ENCODE data around the gene SCG3. TPM values are rescaled to one million over a fixed set of nuclear protein-coding genes. Genes with fewer than 3 reads are reported as not detected.

SCG3 gene
- total and polyA plus RNA-seq, 3 experiments from 2014 or later, result not detected

GRCh38 chr15:51736069-51736468 lies 54.8 kb downstream of the SCG3 start:
- Mint-ChIP-seq H3K27me3 (no peaks in the 10 kb centered on the region), H3K4me1 (peaks cover 64 to 74% (median 72%) of the 10 kb centered on the region in 3 donors), H3K4me3 (peak overlapping the region; percentile 88 to 97 (median 93)), H3K9me3 (no peaks in the 10 kb centered on the region), H3K36me3 (peaks cover 0 to 22% (median 0%) of the 10 kb centered on the region in 3 donors), H3K27ac (peak overlapping the region; percentile 92 to 99 (median 96))
- peak overlapping the region; percentile 56 for H3K27ac ChIP-seq (ENCODE audit: low read depth, low read length)
- H3K9me3 ChIP-seq (ENCODE audit: low read length), result no peaks in the 10 kb centered on the region
- DNase-seq, result no peak
- ChIA-PET CTCF (interaction anchor here (0.8 to 3.2 kb wide), 10 partner anchors 10 to 93 kb away, joined by 3 to 13 read pairs (median 4); partner anchors contain the start of gene TMOD3), POLR2A (interaction anchor here (1.2 to 2.5 kb wide), 2 partner anchors 17 to 41 kb away, joined by 3 to 21 read pairs; partner anchors contain the start of gene TMOD2)
- peak overlapping the region; percentile 78 for H3K4me3 ChIP-seq (ENCODE audit: low read length)
- no peaks in the 10 kb centered on the region for H3K36me3 ChIP-seq (ENCODE audit: insufficient read depth, low read length)
- no peaks in the 10 kb centered on the region for H3K27me3 ChIP-seq (ENCODE audit: insufficient read depth, low read length, poor library complexity, severe bottlenecking)
- H3K4me1 ChIP-seq (ENCODE audit: insufficient read depth, low read length), result peaks cover 61% of the 10 kb centered on the region

- POLR2A ChIA-PET, result interaction anchor here (0.5 to 2.5 kb wide), 4 partner anchors 16 to 442 kb away, joined by 3 to 21 read pairs (median 4); partner anchors contain the start of gene TMOD2
- H3K4me3 ChIP-seq (ENCODE audit: low read length), result peak overlapping the region; percentile 78
- Mint-ChIP-seq H3K4me3 (peak overlapping the region; percentile 88 to 97 (median 93)), H3K27me3 (no peaks in the 10 kb centered on the region), H3K27ac (peak overlapping the region; percentile 92 to 99 (median 96)), H3K4me1 (peaks cover 55 to 66% (median 63%) of the 10 kb centered on the region in 3 donors), H3K9me3 (no peaks in the 10 kb centered on the region), H3K36me3 (peaks cover 0 to 22% (median 0%) of the 10 kb centered on the region in 3 donors)
- peak overlapping the region; percentile 71 for H3K27ac ChIP-seq (ENCODE audit: low read depth, low read length)
- CTCF ChIA-PET, result interaction anchor here (0.8 to 3.2 kb wide), 12 partner anchors 10 to 92 kb away, joined by 3 to 13 read pairs (median 4); partner anchors contain the start of gene TMOD3
- peaks cover 55% of the 10 kb centered on the region for H3K4me1 ChIP-seq (ENCODE audit: insufficient read depth, low read length)
- no peaks in the 10 kb centered on the region for H3K27me3 ChIP-seq (ENCODE audit: insufficient read depth, low read length, poor library complexity, severe bottlenecking)
- DNase-seq, result peak; percentile 48 to 71 (median 64)
- H3K9me3 ChIP-seq (ENCODE audit: low read length), result no peaks in the 10 kb centered on the region
- no peaks in the 10 kb centered on the region for H3K36me3 ChIP-seq (ENCODE audit: insufficient read depth, low read length)
Measured at GRCh38 chr15:51736751-51737521, 55.6 kb downstream of the SCG3 start.

- CTCF ChIA-PET, result interaction anchor here (1.4 to 3.2 kb wide), 7 partner anchors 9 to 88 kb away, joined by 3 to 13 read pairs (median 5); no protein-coding TSS in a partner anchor
Measured at GRCh38 chr15:51737522-51738305, 56.4 kb downstream of the SCG3 start, which contains the start of gene LYSMD2. LYSMD2 (minus strand) TSS chr15:51737655; CDS start chr15:51737622, 33 bp downstream.

GRCh38 chr15:51738553-51738952 lies 57.2 kb downstream of the SCG3 start:
- Histone ChIP-seq H3K36me3 (ENCODE audit: insufficient read depth, low read length) (no peaks in the 10 kb centered on the region), H3K4me3 (ENCODE audit: low read length) (no peak overlapping the region), H3K9me3 (ENCODE audit: low read length) (no peaks in the 10 kb centered on the region), H3K4me1 (ENCODE audit: insufficient read depth, low read length) (peaks cover 39% of the 10 kb centered on the region), H3K27me3 (ENCODE audit: insufficient read depth, low read length, poor library complexity, severe bottlenecking) (no peaks in the 10 kb centered on the region), H3K27ac (ENCODE audit: low read depth, low read length) (peak overlapping the region; percentile 71)
- Mint-ChIP-seq H3K27ac (peak overlapping the region; percentile 90 to 99 (median 98)), H3K4me1 (peaks cover 39 to 50% (median 47%) of the 10 kb centered on the region in 3 donors), H3K4me3 (peak overlapping the region; percentile 78 to 95 (median 89)), H3K9me3 (no peaks in the 10 kb centered on the region), H3K36me3 (peaks cover 0 to 14% (median 0%) of the 10 kb centered on the region in 3 donors), H3K27me3 (no peaks in the 10 kb centered on the region)
- ChIA-PET POLR2A (interaction anchor here (1.0 to 2.5 kb wide), 2 partner anchors 14 to 34 kb away, joined by 4 to 21 read pairs; partner anchors contain the start of gene TMOD2), CTCF (interaction anchor here (1.4 to 3.2 kb wide), 4 partner anchors 8 to 88 kb away, joined by 3 to 13 read pairs (median 7); no protein-coding TSS in a partner anchor)
- DNase-seq, result no peak

More at GRCh38 chr15:51737522-51738305, 56.4 kb downstream of the SCG3 start, which contains the start of gene LYSMD2:
- H3K36me3 ChIP-seq (ENCODE audit: insufficient read depth, low read length), result no peaks in the 10 kb centered on the region
- no peaks in the 10 kb centered on the region for H3K9me3 ChIP-seq (ENCODE audit: low read length)
- H3K4me1 Mint-ChIP-seq, result peaks cover 47 to 58% (median 56%) of the 10 kb centered on the region in 3 donors
- no peaks in the 10 kb centered on the region for H3K27me3 Mint-ChIP-seq
- H3K27me3 ChIP-seq (ENCODE audit: insufficient read depth, low read length, poor library complexity, severe bottlenecking), result no peaks in the 10 kb centered on the region
- H3K27ac Mint-ChIP-seq, result peak within 1 kb of the TSS; percentile 95 to 99 (median 98)
- H3K4me1 ChIP-seq (ENCODE audit: insufficient read depth, low read length), result peaks cover 48% of the 10 kb centered on the region
- no peaks in the 10 kb centered on the region for H3K9me3 Mint-ChIP-seq
- DNase-seq, result peak; percentile 56 to 79 (median 75)
- peak within 1 kb of the TSS; percentile 78 for H3K4me3 ChIP-seq (ENCODE audit: low read length)
- peaks cover 0 to 19% (median 0%) of the 10 kb centered on the region in 3 donors for H3K36me3 Mint-ChIP-seq
- POLR2A ChIA-PET, result interaction anchor here (0.5 to 2.5 kb wide), 7 partner anchors 15 to 442 kb away, joined by 3 to 21 read pairs (median 3); partner anchors contain the start of gene TMOD2
- H3K27ac ChIP-seq (ENCODE audit: low read depth, low read length), result peak within 1 kb of the TSS; percentile 71
- H3K4me3 Mint-ChIP-seq, result peak within 1 kb of the TSS; percentile 89 to 97 (median 94)

- H3K4me3 ChIP-seq (ENCODE audit: low read length), result no peak overlapping the region
- H3K27ac ChIP-seq (ENCODE audit: low read depth, low read length), result no peak overlapping the region
- H3K9me3 Mint-ChIP-seq, result no peaks in the 10 kb centered on the region
- no peaks in the 10 kb centered on the region for H3K27me3 Mint-ChIP-seq
- no peak for DNase-seq
- no peaks in the 10 kb centered on the region for H3K27me3 ChIP-seq (ENCODE audit: insufficient read depth, low read length, poor library complexity, severe bottlenecking)
- peak overlapping the region; percentile 14 to 95 (median 89) for H3K4me3 Mint-ChIP-seq
- peaks cover 0 to 12% (median 0%) of the 10 kb centered on the region in 3 donors for H3K36me3 Mint-ChIP-seq
- no peaks in the 10 kb centered on the region for H3K9me3 ChIP-seq (ENCODE audit: low read length)
- ChIA-PET CTCF (interaction anchor here (0.8 to 1.5 kb wide), 3 partner anchors 7 to 51 kb away, joined by 3 to 4 read pairs (median 3); no protein-coding TSS in a partner anchor), POLR2A (no interaction called here)
- peaks cover 36 to 43% (median 42%) of the 10 kb centered on the region in 3 donors for H3K4me1 Mint-ChIP-seq
- H3K27ac Mint-ChIP-seq, result peak overlapping the region; percentile 90 to 99 (median 98)
- H3K4me1 ChIP-seq (ENCODE audit: insufficient read depth, low read length), result peaks cover 33% of the 10 kb centered on the region
- no peaks in the 10 kb centered on the region for H3K36me3 ChIP-seq (ENCODE audit: insufficient read depth, low read length)
Measured at GRCh38 chr15:51739061-51739712, 57.9 kb downstream of the SCG3 start.

GRCh38 chr15:51749307-51749706 lies 68.0 kb downstream of the SCG3 start:
- peak overlapping the region in 1 of 8 donors; percentile 55 for H3K27ac Mint-ChIP-seq
- POLR2A ChIA-PET, result no interaction called here

GRCh38 chr15:51750186-51750585 lies 68.9 kb downstream of the SCG3 start:
- no peak overlapping the region for H3K4me3 ChIP-seq (ENCODE audit: low read length)
- no peaks in the 10 kb centered on the region for H3K27me3 ChIP-seq (ENCODE audit: insufficient read depth, low read length, poor library complexity, severe bottlenecking)
- peaks cover 11% of the 10 kb centered on the region for H3K4me1 ChIP-seq (ENCODE audit: insufficient read depth, low read length)
- H3K27me3 Mint-ChIP-seq, result peaks cover 2 to 3% of the 10 kb centered on the region in 2 donors
- CTCF ChIA-PET, result interaction anchor here (2.7 kb wide), 1 partner anchor 13 kb away, joined by 13 read pairs; the partner anchor contains the start of gene LYSMD2
- H3K36me3 Mint-ChIP-seq, result peaks cover 0 to 2% (median 2%) of the 10 kb centered on the region in 3 donors
- H3K27ac ChIP-seq (ENCODE audit: low read depth, low read length), result no peak overlapping the region
- H3K36me3 ChIP-seq (ENCODE audit: insufficient read depth, low read length), result no peaks in the 10 kb centered on the region
- H3K9me3 Mint-ChIP-seq, result no peaks in the 10 kb centered on the region
- POLR2A ChIA-PET, result no interaction called here
- peak overlapping the region; percentile 84 to 93 (median 88) for H3K4me3 Mint-ChIP-seq
- no peak for DNase-seq
- no peaks in the 10 kb centered on the region for H3K9me3 ChIP-seq (ENCODE audit: low read length)
- peaks cover 35 to 44% (median 41%) of the 10 kb centered on the region in 3 donors for H3K4me1 Mint-ChIP-seq
- H3K27ac Mint-ChIP-seq, result peak overlapping the region in 1 of 8 donors; percentile 55

More at GRCh38 chr15:51749307-51749706, 68.0 kb downstream of the SCG3 start:
- H3K9me3 ChIP-seq (ENCODE audit: low read length), result no peaks in the 10 kb centered on the region
- H3K27me3 ChIP-seq (ENCODE audit: insufficient read depth, low read length, poor library complexity, severe bottlenecking), result no peaks in the 10 kb centered on the region
- Mint-ChIP-seq H3K9me3 (no peaks in the 10 kb centered on the region), H3K4me3 (peak overlapping the region in 1 of 7 donors; percentile 88), H3K36me3 (peaks cover 0 to 2% (median 0%) of the 10 kb centered on the region in 3 donors), H3K4me1 (peaks cover 28 to 35% (median 34%) of the 10 kb centered on the region in 3 donors), H3K27me3 (peaks cover 2 to 3% of the 10 kb centered on the region in 2 donors)
- DNase-seq, result no peak
- no peak overlapping the region for H3K27ac ChIP-seq (ENCODE audit: low read depth, low read length)
- H3K4me3 ChIP-seq (ENCODE audit: low read length), result no peak overlapping the region
- no peaks in the 10 kb centered on the region for H3K36me3 ChIP-seq (ENCODE audit: insufficient read depth, low read length)
- CTCF ChIA-PET, result interaction anchor here (1.4 to 2.7 kb wide), 2 partner anchors 12 to 26 kb away, joined by 3 to 13 read pairs; partner anchors contain the start of gene LYSMD2
- H3K4me1 ChIP-seq (ENCODE audit: insufficient read depth, low read length), result peaks cover 11% of the 10 kb centered on the region

Measured in CD8-positive, alpha-beta memory T cell (primary cell).